H1 (cell line): ENCODE results near the gene DKK1. TPM values are rescaled to one million over a fixed set of nuclear protein-coding genes. Genes with fewer than 3 reads are reported as not detected.

Experiments
- ASH2L ChIP-seq: fragments of 200-600, 300-600 bp; sonication (generic); IDR thresholded peaks from one replicate; pipeline ENCODE4 v1.7.1; 2017; ENCODE audit warnings: low read length
- CEBPB ChIP-seq: IDR thresholded peaks from 2 replicates; pipeline ENCODE4 v1.6.1; 2012; ENCODE audit warnings: low read depth, low read length
- CHD2 ChIP-seq: IDR thresholded peaks from 2 replicates; pipeline ENCODE4 v1.6.1; 2012; ENCODE audit warnings: low read length, improper control_type of control experiment
- GTF2F1 ChIP-seq: IDR thresholded peaks from 2 replicates; pipeline ENCODE4 v1.6.1; 2012; ENCODE audit warnings: low read depth, low read length, improper control_type of control experiment, borderline replicate concordance
- HDAC2 ChIP-seq, 2 experiments: fragments of 300-600 bp in 1 of 2; sonication (generic) in 1 of 2; IDR thresholded peaks; 2 replicates each; pipeline ENCODE4 v1.6.1; 2011 to 2012; ENCODE audit warnings: low read depth in 2 of 2, low read length in 2 of 2, mild to moderate bottlenecking in 2 of 2, moderate library complexity in 2 of 2, borderline replicate concordance in 1 of 2, inconsistent platforms in 1 of 2
- KDM5A ChIP-seq: fragments of 200-600 bp; IDR thresholded peaks from 2 replicates; pipeline ENCODE4 v1.7.1; 2012; ENCODE audit warnings: mild to moderate bottlenecking, low read length, inconsistent platforms, mixed read lengths
- PHF8 ChIP-seq: fragments of 200-600 bp; sonication (generic); conservative IDR thresholded peaks from 2 replicates; pipeline ENCODE4 v1.7.1; 2012; ENCODE audit warnings: low read depth, mild to moderate bottlenecking, inconsistent platforms, low read length, moderate library complexity
- RAD21 ChIP-seq, 2 experiments: IDR thresholded peaks in 1 of 2; conservative IDR thresholded peaks in 1 of 2; 2 replicates each; pipeline ENCODE4 v1.6.1; 2011; ENCODE audit warnings: low read depth in 2 of 2, low read length in 2 of 2, improper control_type of control experiment in 1 of 2, inconsistent platforms in 1 of 2, mild to moderate bottlenecking in 1 of 2, moderate library complexity in 1 of 2
- RBBP5 ChIP-seq: IDR thresholded peaks from 2 replicates; pipeline ENCODE4 v1.7.1; 2012; ENCODE audit warnings: low read depth, mild to moderate bottlenecking, inconsistent platforms, low read length, moderate library complexity, borderline replicate concordance
- RNF2 ChIP-seq: fragments of 200-900, 300-1000 bp; sonication (generic); IDR thresholded peaks from 2 replicates; pipeline ENCODE4 v1.7.1; 2016; ENCODE audit warnings: borderline replicate concordance, low read depth, mild to moderate bottlenecking, antibody characterized with exemption, low read length; ENCODE audit not compliant: poor library complexity, severe bottlenecking; ENCODE audit errors: missing control alignments
- RXRA ChIP-seq: IDR thresholded peaks from 2 replicates; pipeline ENCODE4 v1.6.1; 2011; ENCODE audit warnings: low read depth, mild to moderate bottlenecking, low read length, moderate library complexity; ENCODE audit not compliant: insufficient read depth
- SAP30 ChIP-seq: fragments of 300-600 bp; sonication (generic); IDR thresholded peaks from 2 replicates; pipeline ENCODE4 v1.7.1; 2012; ENCODE audit warnings: low read length, moderate library complexity, mild to moderate bottlenecking, inconsistent platforms; ENCODE audit not compliant: insufficient read depth, insufficient replicate concordance
- SIRT6 ChIP-seq: IDR thresholded peaks from one replicate; pipeline ENCODE4 v1.7.1; 2012; ENCODE audit warnings: low read length, inconsistent platforms
- TAF1 ChIP-seq: IDR thresholded peaks from 2 replicates; pipeline ENCODE4 v1.6.1; 2011; ENCODE audit warnings: mild to moderate bottlenecking, low read depth, low read length
- TCF12 ChIP-seq: IDR thresholded peaks from 2 replicates; pipeline ENCODE4 v1.6.1; 2011; ENCODE audit warnings: low read depth, mild to moderate bottlenecking, low read length
- TEAD4 ChIP-seq: IDR thresholded peaks from 2 replicates; pipeline ENCODE4 v1.6.1; 2012; ENCODE audit warnings: low read depth, low read length, inconsistent platforms, mixed read lengths
- YY1 ChIP-seq: IDR thresholded peaks from 2 replicates; pipeline ENCODE4 v1.6.1; 2011; ENCODE audit warnings: low read depth, mild to moderate bottlenecking, low read length
- polyA plus RNA-seq, 7 experiments: library from polyadenylated mRNA; depleted of rRNA in 3 of 7; stranded (reverse) in 5 of 7; unstranded in 2 of 7; fragments of >200 nt in 5 of 7; fragments of 200-250 nt in 2 of 7; gene quantifications; 1 replicate in 5 of 7; 2 replicates in 1 of 7; 4 replicates in 1 of 7; pipeline versions ENCODE4 v1.2.1 to v1.2.3, GENCODE V29; 2011 to 2013; ENCODE audit warnings: missing spikeins in 2 of 7, mixed read lengths in 2 of 7
- total RNA-seq: library from RNA; stranded (reverse); fragmentation: NEBNext Ultra II Directional; extraction: Animal tissue kit (Norgen Biotek cat#: 25700); gene quantifications from 2 replicates; pipeline ENCODE4 v1.2.1, GENCODE V29; 2021
- TF ChIP-seq, protein P1 (sequence below), 3 experiments: IDR thresholded peaks; 1 replicate in 2 of 3; 2 replicates in 1 of 3; pipeline versions ENCODE4 v1.5.1 to v1.6.1; 2011; ENCODE audit warnings: low read length in 3 of 3, mild to moderate bottlenecking in 3 of 3, inconsistent platforms in 2 of 3, low read depth in 1 of 3, moderate library complexity in 1 of 3; ENCODE audit not compliant: insufficient read depth in 1 of 3; ENCODE audit errors: control extremely low read depth in 1 of 3
- TF ChIP-seq, protein P2 (sequence below): IDR thresholded peaks from 2 replicates; pipeline ENCODE4 v1.6.1; 2012; ENCODE audit warnings: inconsistent platforms

Gene DKK1
- total and polyA plus RNA-seq, 2 of the 8 experiments (the other 6 are each of a cell fraction or from before 2014, with no cell fraction given) = 0.36 to 0.61 TPM

DNA sequence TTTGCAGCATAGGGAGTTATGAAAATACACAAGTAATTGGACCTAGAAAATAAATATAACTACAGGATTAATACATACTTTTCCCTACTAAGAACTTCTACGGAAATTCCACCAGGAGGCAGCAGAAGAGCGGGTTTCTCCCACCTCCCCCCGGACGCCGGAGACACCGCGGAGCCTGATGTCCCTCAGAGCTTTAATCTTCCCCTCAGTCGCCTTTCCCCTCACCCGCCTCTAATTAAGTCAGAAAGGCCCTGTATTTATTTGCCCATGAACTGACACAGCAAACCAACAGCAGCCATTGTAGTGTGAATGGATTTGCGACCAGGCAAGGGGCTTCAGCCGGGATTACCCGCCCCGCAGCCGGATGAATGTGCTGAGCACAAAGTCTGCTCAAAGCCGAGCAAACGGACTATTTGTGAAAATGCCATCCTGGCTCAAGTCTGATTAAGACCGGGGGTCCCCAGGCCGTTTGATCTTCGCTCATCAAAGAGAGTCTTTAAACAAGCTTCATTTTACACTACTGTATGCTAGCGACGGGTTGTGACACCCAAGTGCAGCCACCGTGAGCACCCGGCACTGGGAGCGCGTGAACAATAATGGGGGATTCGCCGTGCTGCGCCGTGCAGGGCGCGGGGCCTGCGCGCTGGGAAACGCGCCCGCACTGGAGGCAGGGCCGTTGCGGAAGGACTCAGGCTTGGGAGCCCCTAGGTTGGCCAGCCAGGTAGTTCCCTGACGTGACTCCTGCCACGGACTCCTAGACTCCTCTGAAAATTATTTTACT, 5.6 kb upstream of the DKK1 start (continued):
- TF ChIP-seq RNF2 = no peak
- no peak; the same call in 1 of the 2 replicates for TF ChIP-seq PHF8
- TF ChIP-seq TCF12 = no peak
- no peak for TF ChIP-seq TEAD4
- TF ChIP-seq RAD21 (IDR thresholded peaks at IDR 0.05 in 1 of 2, conservative IDR thresholded peaks at IDR 0.05 in 1 of 2; ENCODE audit: low read depth in 2 of 2, low read length in 2 of 2) = peak; percentile 85 to 92
- TF ChIP-seq SIRT6 = no peak
- TF ChIP-seq HDAC2 (IDR thresholded peaks at IDR 0.05; ENCODE audit: borderline replicate concordance in 1 of 2, low read depth in 2 of 2, low read length in 2 of 2) = no peak
- no peak for TF ChIP-seq KDM5A
- TF ChIP-seq CHD2 = no peak
- TF ChIP-seq, protein P1, sequence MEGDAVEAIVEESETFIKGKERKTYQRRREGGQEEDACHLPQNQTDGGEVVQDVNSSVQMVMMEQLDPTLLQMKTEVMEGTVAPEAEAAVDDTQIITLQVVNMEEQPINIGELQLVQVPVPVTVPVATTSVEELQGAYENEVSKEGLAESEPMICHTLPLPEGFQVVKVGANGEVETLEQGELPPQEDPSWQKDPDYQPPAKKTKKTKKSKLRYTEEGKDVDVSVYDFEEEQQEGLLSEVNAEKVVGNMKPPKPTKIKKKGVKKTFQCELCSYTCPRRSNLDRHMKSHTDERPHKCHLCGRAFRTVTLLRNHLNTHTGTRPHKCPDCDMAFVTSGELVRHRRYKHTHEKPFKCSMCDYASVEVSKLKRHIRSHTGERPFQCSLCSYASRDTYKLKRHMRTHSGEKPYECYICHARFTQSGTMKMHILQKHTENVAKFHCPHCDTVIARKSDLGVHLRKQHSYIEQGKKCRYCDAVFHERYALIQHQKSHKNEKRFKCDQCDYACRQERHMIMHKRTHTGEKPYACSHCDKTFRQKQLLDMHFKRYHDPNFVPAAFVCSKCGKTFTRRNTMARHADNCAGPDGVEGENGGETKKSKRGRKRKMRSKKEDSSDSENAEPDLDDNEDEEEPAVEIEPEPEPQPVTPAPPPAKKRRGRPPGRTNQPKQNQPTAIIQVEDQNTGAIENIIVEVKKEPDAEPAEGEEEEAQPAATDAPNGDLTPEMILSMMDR (IDR thresholded peaks at IDR 0.05; ENCODE audit: control extremely low read depth in 1 of 3, insufficient read depth in 1 of 3, low read depth in 1 of 3, low read length in 3 of 3) = peak; percentile 58 to 74 (median 63)
- 0 out of 2 replicates have a peak, but pooled peaks have one; percentile 26 for TF ChIP-seq RBBP5
- TF ChIP-seq CEBPB = no peak
- no peak for TF ChIP-seq SAP30
- peak; percentile 62; the same call in 1 of the 2 replicates for TF ChIP-seq YY1
- no peak for TF ChIP-seq GTF2F1
- TF ChIP-seq TAF1 = peak; percentile 40; the same call in 1 of the 2 replicates
- TF ChIP-seq, protein P2, sequence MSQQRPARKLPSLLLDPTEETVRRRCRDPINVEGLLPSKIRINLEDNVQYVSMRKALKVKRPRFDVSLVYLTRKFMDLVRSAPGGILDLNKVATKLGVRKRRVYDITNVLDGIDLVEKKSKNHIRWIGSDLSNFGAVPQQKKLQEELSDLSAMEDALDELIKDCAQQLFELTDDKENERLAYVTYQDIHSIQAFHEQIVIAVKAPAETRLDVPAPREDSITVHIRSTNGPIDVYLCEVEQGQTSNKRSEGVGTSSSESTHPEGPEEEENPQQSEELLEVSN = 0 out of 2 replicates have a peak, but pooled peaks have one; percentile 14
- TF ChIP-seq ASH2L = peak; percentile 31
- no peak for TF ChIP-seq RXRA
